Small intestine (tissue), 16 donors: ENCODE measurements around the gene FCGBP. TPM values are rescaled to one million over a fixed set of nuclear protein-coding genes. Genes with fewer than 3 reads are reported as not detected.

Experiments
- DNase-seq, 2 donors: peaks; one replicate each; pipeline versions ENCODE4 v3.0.0 to v3.0.0-alpha.2; 2013
- FAIRE-seq: peaks from 2 replicates; lab custom pipeline; 2012; peaks lifted over from hg19 to GRCh38; lab: Jason Lieb, UNC
- H3K27ac ChIP-seq, 3 donors: one replicate each; pipeline ENCODE4 v1.5.1; 2013; ENCODE audit warnings: low read length in 2 of 3, mild to moderate bottlenecking in 2 of 3, control low read depth in 1 of 3, inconsistent platforms in 1 of 3, low read depth in 1 of 3, moderate library complexity in 1 of 3
- H3K27me3 ChIP-seq, 3 donors: one replicate each; pipeline ENCODE4 v1.6.1; 2013; ENCODE audit warnings: low read length in 3 of 3, inconsistent platforms in 1 of 3; ENCODE audit not compliant: control insufficient read depth in 3 of 3, insufficient read depth in 3 of 3
- H3K36me3 ChIP-seq, 3 donors: one replicate each; pipeline ENCODE4 v1.6.1; 2013; ENCODE audit warnings: low read length in 3 of 3, inconsistent platforms in 1 of 3, low read depth in 1 of 3, mild to moderate bottlenecking in 1 of 3, moderate library complexity in 1 of 3; ENCODE audit not compliant: control insufficient read depth in 3 of 3, insufficient read depth in 2 of 3
- H3K4me1 ChIP-seq, 3 donors: one replicate each; pipeline ENCODE4 v1.6.1; 2013; ENCODE audit warnings: low read length in 2 of 3, inconsistent platforms in 1 of 3, low read depth in 1 of 3, mild to moderate bottlenecking in 1 of 3, moderate library complexity in 1 of 3; ENCODE audit not compliant: control insufficient read depth in 3 of 3, insufficient read depth in 2 of 3
- H3K4me3 ChIP-seq, 3 donors: one replicate each; pipeline ENCODE4 v1.5.1; 2013; ENCODE audit warnings: low read length in 3 of 3, control low read depth in 1 of 3, inconsistent platforms in 1 of 3, low read depth in 1 of 3, mild to moderate bottlenecking in 1 of 3, moderate library complexity in 1 of 3
- H3K9me3 ChIP-seq, 2 donors: one replicate each; pipeline ENCODE4 v1.6.1; 2013; ENCODE audit warnings: low read depth in 1 of 2, low read length in 1 of 2; ENCODE audit not compliant: control insufficient read depth in 2 of 2, insufficient read depth in 1 of 2
- WGBS, 3 donors: extraction: QIAGEN DNeasy Blood & Tissue Kit; methylation state at CpG; one replicate each; pipeline ENCODE4 v1.1.7; 2013; 5-methylcytosine and 5-hydroxymethylcytosine counted together
- long read RNA-seq, 10 donors: transcript quantifications; one replicate each; lab custom pipeline, GENCODE V29; 2026
- polyA plus RNA-seq, 4 donors: library from polyadenylated mRNA; stranded (reverse) in 3 of 4; unstranded in 1 of 4; fragments of 200-250 nt in 3 of 4; fragments of 120-200 nt in 1 of 4; gene quantifications; one replicate each; pipeline versions ENCODE4 v1.2.1 to v1.2.3, GENCODE V29; 2013
- donor health status: healthy with polysubstance abuse.
- donor health status: control.
- donor health status: control.
- donor health status: Bipolar disorder and iron deficiency.
- donor health status: healthy.

Gene FCGBP
- 100 to 1,000 TPM in 2 of 4 donors, 10 to 100 TPM in 2; 17.0 to 743 (median 81.2) TPM for polyA plus RNA-seq
- long read RNA-seq, donor 1, full-length matches to known transcripts: 2 of 784 reads
- long read RNA-seq, donor 1, partial matches to known transcripts: 782 of 784 reads
- long read RNA-seq, donor 1, other reads (novel, unspliced or antisense): 0 of 784 reads
- long read RNA-seq, donor 2, full-length matches to known transcripts: 1 of 119 reads
- long read RNA-seq, donor 2, partial matches to known transcripts: 118 of 119 reads
- long read RNA-seq, donor 2, other reads (novel, unspliced or antisense): 0 of 119 reads
- long read RNA-seq, donor 3, full-length matches to known transcripts: 1 of 635 reads
- long read RNA-seq, donor 3, partial matches to known transcripts: 634 of 635 reads
- long read RNA-seq, donor 3, other reads (novel, unspliced or antisense): 0 of 635 reads
- long read RNA-seq, donor 4, partial matches to known transcripts: 15 of 15 reads
- long read RNA-seq, donor 4, other reads (novel, unspliced or antisense): 0 of 15 reads
- long read RNA-seq, donor 5, partial matches to known transcripts: 104 of 104 reads
- long read RNA-seq, donor 5, other reads (novel, unspliced or antisense): 0 of 104 reads
- long read RNA-seq, donor 6, partial matches to known transcripts: 260 of 260 reads
- long read RNA-seq, donor 6, other reads (novel, unspliced or antisense): 0 of 260 reads
- long read RNA-seq, donor 7, partial matches to known transcripts: 5 of 5 reads
- long read RNA-seq, donor 7, other reads (novel, unspliced or antisense): 0 of 5 reads
- long read RNA-seq, donor 8: 0 reads
- long read RNA-seq, donor 9, partial matches to known transcripts: 162 of 162 reads
- long read RNA-seq, donor 9, other reads (novel, unspliced or antisense): 0 of 162 reads
- long read RNA-seq, donor 10, full-length matches to known transcripts: 1 of 510 reads
- long read RNA-seq, donor 10, partial matches to known transcripts: 509 of 510 reads
- long read RNA-seq, donor 10, other reads (novel, unspliced or antisense): 0 of 510 reads

- Histone ChIP-seq H3K4me3 (peak within 1 kb of the TSS in 1 of 3 donors; percentile 36), H3K9me3 (peaks cover 0 to 2% of the 10 kb centered on the region in 2 donors), H3K27me3 (peaks cover 0 to 2% (median 0%) of the 10 kb centered on the region in 3 donors), H3K4me1 (peaks cover 0 to 22% (median 2%) of the 10 kb centered on the region in 3 donors), H3K27ac (peak within 1 kb of the TSS in 1 of 3 donors; percentile 63), H3K36me3 (peaks cover 0 to 3% (median 0%) of the 10 kb centered on the region in 3 donors)
- FAIRE-seq (no peak), DNase-seq (peak; percentile 56 to 78)
- 76 to 80% (median 79%) methylated on average over 5 of the region's 5 CpGs for WGBS, 3 donors
Measured at GRCh38 chr19:39934584-39935363, at the start of gene FCGBP. Gene FCGBP, minus strand, starts transcription at chr19:39934634.

GRCh38 chr19:39983695-39984300 lies 49.4 kb upstream of the FCGBP start:
- DNase-seq (no peak), FAIRE-seq (no peak)
- no peak overlapping the region for H3K27ac ChIP-seq
- no peaks in the 10 kb centered on the region for H3K27me3 ChIP-seq
- H3K36me3 ChIP-seq: peaks cover 0 to 34% (median 12%) of the 10 kb centered on the region in 3 donors
- 87 to 96% (median 96%) methylated on average over 5 of the region's 5 CpGs for WGBS, 3 donors
- H3K4me1 ChIP-seq: no peaks in the 10 kb centered on the region
- peaks cover 0 to 17% of the 10 kb centered on the region in 2 donors for H3K9me3 ChIP-seq
- H3K4me3 ChIP-seq: no peak overlapping the region

- no peak for DNase-seq
- Histone ChIP-seq H3K4me3 (no peak overlapping the region), H3K9me3 (peaks cover 0 to 14% of the 10 kb centered on the region in 2 donors), H3K27me3 (no peaks in the 10 kb centered on the region), H3K4me1 (no peaks in the 10 kb centered on the region), H3K36me3 (peaks cover 2 to 43% (median 12%) of the 10 kb centered on the region in 3 donors), H3K27ac (no peak overlapping the region)
- 96 to 100% (median 96%) methylated on average over 1 of the region's 1 CpG for WGBS, 3 donors
- FAIRE-seq: no peak
Measured at GRCh38 chr19:39982883-39983282, 48.4 kb upstream of the FCGBP start.

- WGBS, 3 donors: 95 to 97% (median 96%) methylated on average over 23 to 24 of the region's 24 CpGs
- Histone ChIP-seq H3K4me3 (no peak overlapping the region), H3K27ac (no peak overlapping the region), H3K4me1 (peaks cover 4 to 14% (median 7%) of the 10 kb centered on the region in 3 donors), H3K27me3 (no peaks in the 10 kb centered on the region), H3K36me3 (peaks cover 16 to 57% (median 19%) of the 10 kb centered on the region in 3 donors), H3K9me3 (no peaks in the 10 kb centered on the region)
- DNase-seq (no peak), FAIRE-seq (no peak)
Measured at GRCh38 chr19:39974377-39975155, 40.1 kb upstream of the FCGBP start.

GRCh38 chr19:39971380-39972035 lies 37.1 kb upstream of the FCGBP start:
- Histone ChIP-seq H3K27me3 (no peaks in the 10 kb centered on the region), H3K9me3 (peaks cover 0 to 2% of the 10 kb centered on the region in 2 donors), H3K27ac (peak overlapping the region; percentile 54 to 79 (median 60)), H3K4me1 (peaks cover 4 to 14% (median 7%) of the 10 kb centered on the region in 3 donors), H3K4me3 (peak overlapping the region; percentile 83 to 98 (median 89)), H3K36me3 (peaks cover 12 to 34% (median 18%) of the 10 kb centered on the region in 3 donors)
- WGBS, 3 donors: 2 to 3% (median 2%) methylated on average over 21 of the region's 21 CpGs
- DNase-seq (no peak), FAIRE-seq (no peak)

GRCh38 chr19:39970675-39971379 lies 36.4 kb upstream of the FCGBP start, which contains the start of gene PSMC4:
Gene PSMC4, plus strand, starts transcription at chr19:39971165. Its CDS starts 38 bp downstream, at chr19:39971203.
- Histone ChIP-seq H3K27me3 (no peaks in the 10 kb centered on the region), H3K36me3 (peaks cover 12 to 32% (median 18%) of the 10 kb centered on the region in 3 donors), H3K9me3 (peaks cover 0 to 2% of the 10 kb centered on the region in 2 donors), H3K4me3 (peak within 1 kb of the TSS; percentile 83 to 98 (median 89)), H3K4me1 (peaks cover 4 to 14% (median 7%) of the 10 kb centered on the region in 3 donors), H3K27ac (peak within 1 kb of the TSS; percentile 88 to 96 (median 94))
- DNase-seq (peak; percentile 99), FAIRE-seq (peak; percentile 93)
- WGBS, 3 donors: 0% methylated on average over 44 to 47 of the region's 47 CpGs
